Upper lobe of left lung (tissue), 4 donors: ENCODE data around the gene SORBS1.

Experiments used
- CTCF ChIP-seq, 6 experiments: fragments of 450-650 bp in 4 of 6; fragments of 200-600 bp in 2 of 6; sonication (generic) in 2 of 6; IDR thresholded peaks; one replicate each; pipeline ENCODE4 v1.5.1; 2016 to 2019; ENCODE audit warnings: antibody characterized with exemption in 6 of 6
- POLR2A ChIP-seq, 4 donors: fragments of 450-650 bp; IDR thresholded peaks; one replicate each; pipeline ENCODE4 v1.5.1; 2016 to 2017; ENCODE audit warnings: antibody characterized with exemption in 4 of 4, mild to moderate bottlenecking in 2 of 4

- TF ChIP-seq CTCF (IDR thresholded peaks at IDR 0.05), result no peak
- no peak for TF ChIP-seq POLR2A (IDR thresholded peaks at IDR 0.05)
Measured at GRCh38 chr10:95355301-95355700, 205.9 kb downstream of the SORBS1 start.
